SJSA1 (cell line): ENCODE results near the gene CBLN3. TPM values are rescaled to one million over a fixed set of nuclear protein-coding genes. Genes with fewer than 3 reads are reported as not detected.
A peak's percentile ranks its signal among the peaks of the same experiment; 100 is the strongest.

Source experiments
- DNase-seq, 2 experiments: peaks; one replicate each; pipeline ENCODE4 v3.0.0-alpha.2; 2015 to 2020; ENCODE audit warnings: low spot score in 2 of 2, low read depth in 1 of 2
- H3K27ac ChIP-seq: fragments of 250-450 bp; sonication (Bioruptor Pico); 2 replicates; pipeline ENCODE4 v1.5.1; 2020; ENCODE audit warnings: mild to moderate bottlenecking, moderate library complexity
- H3K27me3 ChIP-seq: fragments of 250-450 bp; sonication (Bioruptor Pico); replicated peaks from 2 replicates; pipeline ENCODE4 v1.5.1; 2020; ENCODE audit warnings: mild to moderate bottlenecking, moderate library complexity
- H3K36me3 ChIP-seq: fragments of 250-450 bp; sonication (Bioruptor Pico); 2 replicates; pipeline ENCODE4 v1.5.1; 2020; ENCODE audit warnings: mild to moderate bottlenecking
- H3K4me1 ChIP-seq: fragments of 250-450 bp; sonication (Bioruptor Pico); replicated peaks from 2 replicates; pipeline ENCODE4 v1.6.1; 2021; ENCODE audit warnings: mild to moderate bottlenecking
- H3K4me3 ChIP-seq: fragments of 250-450 bp; sonication (Bioruptor Pico); 2 replicates; pipeline ENCODE4 v1.5.1; 2020; ENCODE audit warnings: mild to moderate bottlenecking
- H3K9me3 ChIP-seq: fragments of 250-450 bp; sonication (Bioruptor Pico); replicated peaks from 2 replicates; pipeline ENCODE4 v1.5.1; 2020; ENCODE audit warnings: mild to moderate bottlenecking
- total RNA-seq: library from RNA; depleted of rRNA; stranded (reverse); fragments of >200 nt; shearing (Covaris generic); gene quantifications from 2 replicates; pipeline ENCODE4 v1.2.3, GENCODE V29; 2014

The CBLN3 gene
- total RNA-seq, 1 experiment from 2014 or later, result 0.84 TPM

DNA sequence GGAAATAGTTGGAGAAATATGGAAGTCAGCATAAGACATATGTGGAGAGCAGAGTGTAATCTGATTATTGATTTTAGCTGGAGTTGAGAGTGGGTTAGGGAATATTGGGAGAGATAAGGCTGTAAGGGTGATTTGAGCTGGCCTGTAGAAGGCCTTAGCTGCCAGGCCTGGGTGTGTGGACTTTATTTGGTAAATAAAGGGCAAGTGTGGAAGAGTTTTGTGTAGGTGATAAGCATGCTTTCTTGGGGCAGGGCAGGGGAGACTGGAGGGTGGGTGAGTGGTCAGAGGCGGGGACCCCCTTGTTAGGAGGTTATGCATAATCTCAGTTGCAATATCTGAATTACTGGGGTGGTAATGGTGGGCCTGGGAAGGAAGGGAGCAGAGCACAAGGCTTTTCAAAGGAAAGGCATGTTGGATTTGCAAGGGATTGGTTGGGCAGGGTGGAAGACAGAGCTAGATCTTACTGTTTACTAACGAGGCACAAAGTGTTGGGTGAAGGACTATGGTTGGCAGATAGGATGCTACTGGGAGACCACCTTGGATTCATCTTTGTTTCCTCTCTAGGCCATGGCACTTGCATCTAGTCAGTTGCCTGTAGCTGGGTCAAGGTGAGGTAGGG, 5.8 kb upstream of the CBLN3 start:
- no peaks in the 10 kb centered on the region for H3K27me3 ChIP-seq
- no peak overlapping the region for H3K27ac ChIP-seq
- no peak overlapping the region for H3K4me3 ChIP-seq
- H3K4me1 ChIP-seq, result peaks cover 18% of the 10 kb centered on the region
- H3K36me3 ChIP-seq, result peaks cover 97% of the 10 kb centered on the region
- DNase-seq, result no peak
- H3K9me3 ChIP-seq, result no peaks in the 10 kb centered on the region

GRCh38 chr14:24434676-24435075, 5.2 kb upstream of the CBLN3 start:
- no peaks in the 10 kb centered on the region for H3K9me3 ChIP-seq
- DNase-seq, result no peak
- peaks cover 18% of the 10 kb centered on the region for H3K4me1 ChIP-seq
- no peak overlapping the region for H3K27ac ChIP-seq
- H3K4me3 ChIP-seq, result no peak overlapping the region
- H3K27me3 ChIP-seq, result no peaks in the 10 kb centered on the region
- peaks cover 91% of the 10 kb centered on the region for H3K36me3 ChIP-seq

GRCh38 chr14:24434036-24434435, 4.6 kb upstream of the CBLN3 start:
- H3K4me1 ChIP-seq, result peaks cover 25% of the 10 kb centered on the region
- no peaks in the 10 kb centered on the region for H3K9me3 ChIP-seq
- H3K36me3 ChIP-seq, result peaks cover 85% of the 10 kb centered on the region
- no peak overlapping the region for H3K27ac ChIP-seq
- H3K27me3 ChIP-seq, result no peaks in the 10 kb centered on the region
- no peak overlapping the region for H3K4me3 ChIP-seq
- DNase-seq, result no peak

DNA sequence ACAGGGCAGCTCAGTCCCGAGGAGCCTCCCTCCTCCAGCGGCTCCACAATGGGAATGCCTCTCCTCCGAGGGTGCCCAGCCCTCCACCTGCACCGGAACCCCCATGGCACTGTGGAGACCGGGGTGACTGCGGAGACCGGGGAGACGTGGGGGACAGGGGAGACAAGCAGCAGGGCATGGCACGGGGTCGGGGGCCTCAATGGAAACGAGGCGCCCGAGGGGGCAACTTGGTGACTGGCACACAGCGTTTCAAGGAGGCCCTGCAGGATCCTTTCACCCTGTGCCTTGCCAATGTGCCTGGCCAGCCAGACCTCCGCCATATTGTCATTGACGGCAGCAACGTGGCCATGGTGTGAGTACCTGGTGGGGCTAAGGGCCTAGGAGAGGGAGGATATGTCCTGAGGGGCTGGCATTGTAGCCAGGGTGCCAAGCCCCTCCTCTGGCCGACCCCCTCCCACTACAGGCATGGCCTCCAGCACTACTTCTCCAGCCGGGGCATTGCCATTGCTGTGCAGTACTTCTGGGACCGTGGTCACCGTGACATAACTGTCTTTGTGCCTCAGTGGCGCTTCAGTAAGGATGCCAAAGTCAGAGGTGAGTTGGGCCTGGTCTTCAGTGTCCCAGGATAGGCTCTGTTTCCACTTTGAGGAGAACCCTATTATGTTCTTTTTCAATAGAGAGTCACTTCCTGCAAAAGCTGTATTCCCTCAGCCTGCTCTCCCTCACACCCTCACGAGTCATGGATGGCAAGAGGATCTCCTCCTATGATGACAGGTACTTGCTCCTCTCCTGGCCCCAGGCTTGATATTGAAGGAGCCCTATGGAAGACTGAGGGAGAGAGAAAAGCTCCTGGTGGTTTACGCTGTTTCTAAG, 3.0 kb upstream of the CBLN3 start:
- H3K4me1 ChIP-seq, result peaks cover 26% of the 10 kb centered on the region
- no peaks in the 10 kb centered on the region for H3K9me3 ChIP-seq
- no peaks in the 10 kb centered on the region for H3K27me3 ChIP-seq
- H3K36me3 ChIP-seq, result peaks cover 69% of the 10 kb centered on the region
- DNase-seq, result no peak
- no peak overlapping the region for H3K27ac ChIP-seq
- no peak overlapping the region for H3K4me3 ChIP-seq

- no peak overlapping the region for H3K27ac ChIP-seq
- peaks cover 26% of the 10 kb centered on the region for H3K4me1 ChIP-seq
- peaks cover 62% of the 10 kb centered on the region for H3K36me3 ChIP-seq
- H3K27me3 ChIP-seq, result no peaks in the 10 kb centered on the region
- no peaks in the 10 kb centered on the region for H3K9me3 ChIP-seq
- H3K4me3 ChIP-seq, result no peak overlapping the region
- peak; percentile 72 to 95 for DNase-seq
Observed at GRCh38 chr14:24431569-24432258, 2.2 kb upstream of the CBLN3 start.

DNA sequence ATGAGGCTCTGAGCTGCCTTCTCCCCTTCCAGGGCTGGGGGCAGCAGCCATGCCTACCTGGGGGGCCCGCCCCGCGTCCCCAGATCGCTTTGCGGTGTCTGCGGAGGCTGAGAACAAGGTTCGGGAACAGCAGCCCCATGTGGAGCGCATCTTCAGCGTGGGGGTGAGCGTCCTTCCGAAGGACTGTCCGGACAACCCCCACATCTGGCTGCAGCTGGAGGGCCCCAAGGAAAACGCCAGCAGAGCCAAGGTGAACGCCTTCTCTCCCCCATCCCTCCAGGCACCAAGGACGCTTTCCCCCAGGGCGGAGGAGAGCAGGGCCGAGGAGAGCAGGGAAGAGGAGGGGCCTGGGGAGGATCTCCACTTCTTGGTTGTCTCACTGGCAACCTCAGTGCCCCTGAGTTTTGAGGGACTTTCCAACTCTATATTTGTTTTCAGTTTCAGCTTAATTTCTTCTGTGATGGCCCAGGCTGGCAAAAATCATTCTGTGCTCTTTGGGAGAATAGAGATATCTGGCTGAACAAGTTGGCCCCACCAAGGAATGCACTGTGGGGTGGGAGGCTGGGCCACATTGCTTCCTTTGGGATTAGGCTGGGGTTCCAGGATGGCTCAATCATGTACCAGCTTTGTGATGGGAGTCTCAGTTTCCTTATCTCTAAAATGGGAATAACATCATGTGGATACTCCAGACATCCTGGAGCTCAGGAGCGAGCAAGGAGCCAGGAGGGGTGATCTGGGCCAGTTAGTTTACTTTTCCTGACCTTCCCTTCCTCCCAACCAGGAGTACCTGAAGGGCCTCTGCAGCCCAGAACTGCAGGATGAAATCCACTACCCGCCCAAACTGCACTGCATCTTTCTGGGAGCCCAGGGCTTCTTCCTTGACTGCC, 1.5 kb upstream of the CBLN3 start:
- Histone ChIP-seq H3K9me3 (no peaks in the 10 kb centered on the region), H3K4me1 (peaks cover 30% of the 10 kb centered on the region), H3K36me3 (peaks cover 54% of the 10 kb centered on the region), H3K4me3 (peak overlapping the region; percentile 77), H3K27me3 (no peaks in the 10 kb centered on the region), H3K27ac (peak overlapping the region; percentile 99)
- peak; percentile 8 to 48 for DNase-seq

GRCh38 chr14:24430143-24430681, 744 bp upstream of the CBLN3 start:
- H3K4me3 ChIP-seq, result peak overlapping the region; percentile 77
- no peaks in the 10 kb centered on the region for H3K27me3 ChIP-seq
- DNase-seq, result peak; percentile 77 to 83
- peaks cover 34% of the 10 kb centered on the region for H3K4me1 ChIP-seq
- peaks cover 47% of the 10 kb centered on the region for H3K36me3 ChIP-seq
- H3K9me3 ChIP-seq, result no peaks in the 10 kb centered on the region
- H3K27ac ChIP-seq, result peak overlapping the region; percentile 99

- Histone ChIP-seq H3K4me3 (no peak overlapping the region), H3K9me3 (no peaks in the 10 kb centered on the region), H3K27me3 (no peaks in the 10 kb centered on the region), H3K27ac (peak overlapping the region; percentile 99; the same call in 1 of the 2 replicates), H3K4me1 (peaks cover 34% of the 10 kb centered on the region), H3K36me3 (peaks cover 34% of the 10 kb centered on the region)
- DNase-seq, result no peak
Observed at GRCh38 chr14:24428628-24429394, 657 bp downstream of the CBLN3 start.

GRCh38 chr14:24427537-24428508, 1.6 kb downstream of the CBLN3 start:
- H3K9me3 ChIP-seq, result no peaks in the 10 kb centered on the region
- H3K4me3 ChIP-seq, result no peak overlapping the region
- peaks cover 24% of the 10 kb centered on the region for H3K36me3 ChIP-seq
- H3K27ac ChIP-seq, result no peak overlapping the region
- DNase-seq, result no peak
- peaks cover 34% of the 10 kb centered on the region for H3K4me1 ChIP-seq
- H3K27me3 ChIP-seq, result no peaks in the 10 kb centered on the region

DNA sequence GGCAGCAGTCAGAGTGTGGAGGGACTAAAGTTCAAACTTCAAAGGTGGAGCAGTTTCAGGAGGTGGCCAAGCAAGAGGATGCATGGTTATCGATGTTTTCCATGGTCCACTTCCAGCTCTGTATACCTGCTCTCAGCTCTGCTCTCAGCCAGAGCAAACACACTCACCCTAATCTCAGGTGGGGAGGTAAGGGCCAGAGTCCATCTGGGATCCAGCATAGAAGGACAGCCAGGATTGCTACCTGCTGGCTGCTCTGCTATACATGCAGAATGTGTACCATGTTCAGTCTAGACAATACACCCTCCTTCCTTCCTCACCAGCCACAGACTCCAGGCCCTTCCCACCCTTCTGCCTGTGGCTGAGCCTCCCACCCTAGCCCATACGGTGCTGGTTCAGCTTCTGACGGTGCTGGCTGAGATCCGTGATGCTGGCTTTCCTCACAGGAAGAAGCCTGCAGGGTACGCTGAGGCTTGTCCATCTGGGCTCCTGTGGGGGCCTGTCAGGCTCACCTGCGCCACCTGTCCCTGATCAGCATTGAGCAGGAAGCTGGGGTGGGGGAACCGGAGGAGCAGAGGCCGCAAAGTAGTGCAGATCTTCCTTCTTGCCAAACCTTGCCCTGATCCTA, 2.4 kb downstream of the CBLN3 start:
- Histone ChIP-seq H3K9me3 (no peaks in the 10 kb centered on the region), H3K36me3 (peaks cover 16% of the 10 kb centered on the region), H3K4me3 (no peak overlapping the region), H3K27ac (no peak overlapping the region), H3K4me1 (peaks cover 33% of the 10 kb centered on the region), H3K27me3 (no peaks in the 10 kb centered on the region)
- DNase-seq, result no peak

DNA sequence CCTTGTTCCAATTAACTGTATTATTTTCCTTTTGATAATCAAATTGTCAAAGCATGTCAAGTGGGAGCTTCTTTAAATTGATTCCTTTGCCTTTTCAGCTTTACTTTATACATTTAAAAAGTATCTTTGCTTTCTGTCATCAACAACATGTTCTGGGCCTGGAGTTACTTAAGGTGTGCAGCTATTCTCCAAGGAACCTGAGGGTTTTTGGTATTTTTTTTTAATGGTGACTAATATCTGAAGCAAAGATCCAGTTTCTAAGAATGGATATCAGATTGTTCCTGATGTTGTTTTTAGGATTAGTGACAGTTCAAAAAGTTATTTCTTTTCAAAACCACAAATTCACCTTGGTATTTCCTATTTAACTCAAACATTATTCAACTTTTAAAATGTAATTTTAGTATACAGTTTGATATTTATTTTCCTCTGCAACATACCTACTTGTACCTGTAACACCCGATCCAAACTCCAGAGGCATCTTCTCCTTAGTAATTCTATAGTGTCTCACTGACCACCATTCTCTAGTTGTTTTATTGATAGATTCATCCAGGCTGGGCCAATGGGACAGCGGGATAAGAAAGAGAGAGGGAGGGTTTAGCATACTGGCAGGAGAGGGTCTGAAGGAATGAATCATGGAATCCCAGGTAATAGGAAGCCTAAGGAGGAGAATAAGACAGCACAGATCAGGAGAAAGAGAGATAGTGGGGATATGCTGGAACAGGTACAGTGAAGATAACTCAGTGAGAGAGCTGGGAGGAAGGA, 3.1 kb downstream of the CBLN3 start:
- DNase-seq, result no peak
- H3K9me3 ChIP-seq, result no peaks in the 10 kb centered on the region
- no peaks in the 10 kb centered on the region for H3K27me3 ChIP-seq
- no peak overlapping the region for H3K27ac ChIP-seq
- no peak overlapping the region for H3K4me3 ChIP-seq
- peaks cover 26% of the 10 kb centered on the region for H3K4me1 ChIP-seq
- H3K36me3 ChIP-seq, result peaks cover 9% of the 10 kb centered on the region; the same call in 1 of the 2 replicates
